GM12878 (cell line): ENCODE measurements around the gene S100G. TPM values are rescaled to one million over a fixed set of nuclear protein-coding genes. Genes with fewer than 3 reads are reported as not detected.
"Not testable (repeated sequence)": the region's sequence is repeated elsewhere in the genome, so short reads cannot be mapped to it uniquely, and the experiment has no call there.

Experiments used
- ATAC-seq: fragments of 200-7000 bp; cut with Tn5 transposase; 3 replicates; pipeline ENCODE4 v1.9.1; 2020; ENCODE audit warnings: mild to moderate bottlenecking, moderate library complexity
- BruUV-seq: library from RNA; stranded (reverse); fragments of 400-500 nt; replicated peaks from 2 replicates; lab custom pipeline; 2021; lab: Mats Ljungman, UMichigan
- CTCF ChIA-PET: fragments of 300-600 bp; sonication (Branson Sonifier 250); formaldehyde crosslinking; extraction: SDS; loops from one replicate; lab custom pipeline; 2021; ENCODE audit warnings: inconsistent platforms; lab: Yijun Ruan, JAX
- POLR2A ChIA-PET: fragments of 350-600 bp; formaldehyde crosslinking; extraction: SDS; loops from one replicate; lab custom pipeline; 2021; ENCODE audit warnings: inconsistent platforms; lab: Charles Lee
- RAD21 ChIA-PET: fragments of 300-600 bp; sonication (Branson Sonifier 250); formaldehyde crosslinking; loops from one replicate; lab custom pipeline; 2023; ENCODE audit warnings: antibody characterized with exemption; ENCODE audit not compliant: unreplicated experiment; lab: Charles Lee
- SMC1A ChIA-PET: fragments of 300-600 bp; sonication (Branson Sonifier 250); formaldehyde crosslinking; loops from one replicate; lab custom pipeline; 2023; ENCODE audit not compliant: unreplicated experiment, uncharacterized antibody; lab: Charles Lee
- DNase-seq: peaks from one replicate; pipeline ENCODE4 v3.0.0-alpha.2; 2011; ENCODE audit warnings: low read depth, low spot score
- FAIRE-seq: peaks from 3 replicates; lab custom pipeline; 2011; peaks lifted over from hg19 to GRCh38; lab: Jason Lieb, UNC
- H2AFZ ChIP-seq: 2 replicates; pipeline ENCODE4 v1.6.0; 2011; ENCODE audit warnings: low read depth, low read length, control low read depth; ENCODE audit not compliant: control insufficient read depth
- H3K27ac ChIP-seq: 2 replicates; pipeline ENCODE4 v1.5.1; 2011; ENCODE audit warnings: control low read depth; ENCODE audit not compliant: control insufficient read depth, insufficient read depth
- H3K27me3 ChIP-seq, 2 experiments: replicated peaks in 1 of 2; 2 replicates each; pipeline versions ENCODE4 v1.6.0 to v1.6.1; 2011; ENCODE audit warnings: low read length in 1 of 2; ENCODE audit not compliant: control insufficient read depth in 2 of 2, insufficient read depth in 2 of 2
- H3K36me3 ChIP-seq, 2 experiments: 2 replicates each; pipeline ENCODE4 v1.5.1; 2011; ENCODE audit warnings: low read length in 1 of 2; ENCODE audit not compliant: control insufficient read depth in 2 of 2, insufficient read depth in 2 of 2
- H3K4me1 ChIP-seq: 2 replicates; pipeline ENCODE4 v1.6.1; 2011; ENCODE audit warnings: mild to moderate bottlenecking, low read length, moderate library complexity, mixed read lengths; ENCODE audit not compliant: control insufficient read depth, insufficient read depth
- H3K4me2 ChIP-seq: 2 replicates; pipeline ENCODE4 v1.6.0; 2011; ENCODE audit warnings: control low read depth; ENCODE audit not compliant: control insufficient read depth, insufficient read depth
- H3K4me3 ChIP-seq: fragments of 200-600 bp; sonication (generic); 2 replicates; pipeline ENCODE4 v1.5.1; 2016
- H3K79me2 ChIP-seq: 2 replicates; pipeline ENCODE4 v1.6.0; 2011; ENCODE audit warnings: low read length; ENCODE audit not compliant: control insufficient read depth, insufficient read depth
- H3K9ac ChIP-seq: 2 replicates; pipeline ENCODE4 v1.8.0; 2011; ENCODE audit warnings: low read length, control low read depth, mixed read lengths; ENCODE audit not compliant: control insufficient read depth, insufficient read depth
- H3K9me3 ChIP-seq: replicated peaks from 3 replicates; pipeline ENCODE4 v1.5.1; 2011; ENCODE audit warnings: mild to moderate bottlenecking, low read length; ENCODE audit not compliant: control insufficient read depth, insufficient read depth
- H4K20me1 ChIP-seq: 2 replicates; pipeline ENCODE4 v1.6.0; 2011; ENCODE audit not compliant: control insufficient read depth, insufficient read depth
- CBX5 ChIP-seq: sonication (generic); IDR thresholded peaks from 2 replicates; pipeline ENCODE4 v1.6.1; 2016; ENCODE audit warnings: low read depth, moderate library complexity, mild to moderate bottlenecking, inconsistent platforms
- CEBPZ ChIP-seq: fragments of 150-350 bp; IDR thresholded peaks from 2 replicates; pipeline ENCODE4 v1.6.1; 2016; ENCODE audit warnings: low read depth, low read length
- CHD2 ChIP-seq: IDR thresholded peaks from 2 replicates; pipeline ENCODE4 v1.6.1; 2011; ENCODE audit warnings: low read depth, low read length, improper control_type of control experiment, borderline replicate concordance
- E2F4 ChIP-seq: IDR thresholded peaks from 2 replicates; pipeline ENCODE4 v1.6.1; 2012; ENCODE audit warnings: low read depth, low read length, improper control_type of control experiment
- MYB ChIP-seq: fragments of 150-350 bp; IDR thresholded peaks from 2 replicates; pipeline ENCODE4 v1.6.1; 2014; ENCODE audit warnings: mild to moderate bottlenecking, low read depth, low read length, borderline replicate concordance
- NFYB ChIP-seq: IDR thresholded peaks from 2 replicates; pipeline ENCODE4 v1.6.1; 2011; ENCODE audit warnings: low read depth, mild to moderate bottlenecking, low read length, improper control_type of control experiment, moderate library complexity; ENCODE audit not compliant: insufficient read depth
- SMAD1 ChIP-seq: fragments of 450-650 bp; IDR thresholded peaks from 2 replicates; pipeline ENCODE4 v1.6.1; 2018; ENCODE audit warnings: mild to moderate bottlenecking, low read depth; ENCODE audit not compliant: partially characterized antibody
- SPI1 ChIP-seq: IDR thresholded peaks from 2 replicates; pipeline ENCODE4 v1.6.1; 2011; ENCODE audit warnings: low read depth, mild to moderate bottlenecking, low read length, moderate library complexity, borderline replicate concordance; ENCODE audit not compliant: insufficient read depth
- TAF1 ChIP-seq: IDR thresholded peaks from 2 replicates; pipeline ENCODE4 v1.6.1; 2011; ENCODE audit warnings: mild to moderate bottlenecking, low read depth, low read length, borderline replicate concordance
- WGBS: methylation state at CpG from one replicate; pipeline ENCODE4 v1.1.6; 2016; ENCODE audit warnings: low lambda C conversion rate; ENCODE audit not compliant: insufficient replicate concordance, insufficient coverage; ENCODE audit errors: missing lambda C conversion rate; 5-methylcytosine and 5-hydroxymethylcytosine counted together
- in situ Hi-C: fragments of 300-500 bp; cut with MboI; formaldehyde crosslinking; loops from 9 replicates; pipeline ENCODE4 v1.14.3; 2018; ENCODE audit warnings: mixed read lengths
- intact Hi-C: fragments of 100-400 bp; cut with micrococcal nuclease; formaldehyde crosslinking; loops from one replicate; pipeline ENCODE4 v1.14.2; 2022; ENCODE audit not compliant: unreplicated experiment
- polyA plus RNA-seq, 11 experiments: library from polyadenylated mRNA; depleted of rRNA in 4 of 11; unstranded in 6 of 11; stranded (reverse) in 5 of 11; fragments of >200 nt; fragmentation: Nextera tagmentation in 4 of 11; fragmentation: Illumina TruSeq in 1 of 11; extraction: Ambion mirVana in 4 of 11; extraction: Trizol in 1 of 11; gene quantifications; 1 replicate in 1 of 11; 2 replicates in 10 of 11; pipeline versions ENCODE4 v1.2.1 to v1.2.3, GENCODE V29; 2011 to 2016; ENCODE audit warnings: inconsistent platforms in 2 of 11, missing spikeins in 2 of 11, low read depth in 1 of 11
- total RNA-seq, 4 experiments: library from RNA; depleted of rRNA in 3 of 4; stranded (reverse); fragments of >200 nt in 3 of 4; fragmentation: Illumina TruSeq in 1 of 4; extraction: Trizol in 1 of 4; gene quantifications; 2 replicates each; pipeline versions ENCODE4 v1.2.1 to v1.2.3, GENCODE V29; 2013 to 2021

The S100G gene
- total and polyA plus RNA-seq, 10 of the 15 experiments (the other 5 are each of a cell fraction or from before 2014, with no cell fraction given), result not detected

GRCh38 chrX:16601885-16602284, 48.1 kb upstream of the S100G start (continued):
- no peak for TF ChIP-seq E2F4
- TF ChIP-seq SMAD1, result no peak

DNA sequence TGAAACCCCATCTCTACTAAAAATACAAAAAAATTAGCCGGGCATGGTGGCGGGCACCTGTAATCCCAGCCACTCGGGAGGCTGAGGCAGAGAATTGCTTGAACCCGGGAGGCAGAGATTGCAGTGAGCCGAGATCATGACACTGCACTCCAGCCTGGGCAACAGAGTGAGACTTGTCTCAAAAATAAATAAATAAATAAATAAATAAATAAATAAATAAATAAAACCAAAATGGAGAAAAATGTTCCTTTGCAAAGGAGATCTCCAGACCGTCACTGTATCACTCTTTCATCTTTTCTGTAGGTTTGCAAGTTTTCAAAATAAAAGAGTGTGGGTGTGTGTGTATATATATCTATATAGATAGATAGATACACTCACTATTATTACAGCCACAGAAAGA, 46.7 kb upstream of the S100G start:
- H2AFZ ChIP-seq, in situ Hi-C loops, BruUV-seq, H3K27ac ChIP-seq, RAD21 ChIA-PET, H3K4me3 ChIP-seq, H4K20me1 ChIP-seq, H3K27me3 ChIP-seq, H3K36me3 ChIP-seq, FAIRE-seq, CTCF ChIA-PET, H3K9ac ChIP-seq, SMC1A ChIA-PET, intact Hi-C loops, H3K4me1 ChIP-seq, ATAC-seq, H3K4me2 ChIP-seq, DNase-seq, H3K9me3 ChIP-seq, POLR2A ChIA-PET, H3K79me2 ChIP-seq: not testable (repeated sequence)
- WGBS, result 69% methylated on average over 6 of the region's 6 CpGs

- ChIA-PET POLR2A (no interaction called here), SMC1A (no interaction called here), CTCF (no interaction called here), RAD21 (no interaction called here)
- Histone ChIP-seq H3K4me3 (no peak overlapping the region), H3K4me1 (no peaks in the 10 kb centered on the region), H3K9me3 (no peaks in the 10 kb centered on the region), H4K20me1 (no peaks in the 10 kb centered on the region), H3K27ac (no peak overlapping the region), H3K36me3 (0 out of 4 replicates have a peak, but pooled peaks cover 0 to 3% of the 10 kb centered on the region in 2 experiments), H2AFZ (no peak overlapping the region), H3K4me2 (no peak overlapping the region), H3K9ac (no peak overlapping the region), H3K27me3 (no peaks in the 10 kb centered on the region), H3K79me2 (no peaks in the 10 kb centered on the region)
- BruUV-seq, result no TSS peak
- in situ Hi-C loops (no loop called here), intact Hi-C loops (no loop called here)
- ATAC-seq, result no peak
- no peak for DNase-seq
- FAIRE-seq, result no peak
- WGBS, result 56% methylated on average over 4 of the region's 4 CpGs
- TF ChIP-seq TAF1 (no peak), CHD2 (no peak), SPI1 (no peak), NFYB (no peak), MYB (no peak), CEBPZ (no peak), CBX5 (no peak)
Observed at GRCh38 chrX:16603822-16604221, 46.1 kb upstream of the S100G start.
